ENCODE data around the gene STARD10. TPM values are rescaled to one million over a fixed set of nuclear protein-coding genes. Genes with fewer than 3 reads are reported as not detected.

Gene STARD10
- total RNA-seq, 2 experiments from 2014 or later = 10.4 to 12.9 TPM

- TF ChIP-seq CTCF (conservative IDR thresholded peaks at IDR 0.05; ENCODE audit: low read length) (no peak), EZH2phosphoT487 (IDR thresholded peaks at IDR 0.05; ENCODE audit: borderline replicate concordance, low read depth, low read length) (no peak)
- no peak for DNase-seq (ENCODE audit: low spot score)
- no peaks in the 10 kb centered on the region for H3K9me3 ChIP-seq (ENCODE audit: low read length)
- ChIA-PET CTCF (ENCODE audit: unreplicated experiment) (interaction anchor here (1.4 kb wide), 1 partner anchor 63 kb away, joined by 4 read pairs; no protein-coding TSS in a partner anchor), POLR2A (interaction anchor here (0.7 kb wide), 2 partner anchors 17 to 27 kb away, joined by 3 read pairs; no protein-coding TSS in a partner anchor)
- H3K4me3 ChIP-seq (ENCODE audit: low read depth, low read length, poor library complexity, severe bottlenecking) = no peak overlapping the region
- no peak overlapping the region for H3K4me2 ChIP-seq (ENCODE audit: low read length)
- no peaks in the 10 kb centered on the region for H4K20me1 ChIP-seq (ENCODE audit: insufficient read depth, low read length)
- H3K9me2 ChIP-seq (ENCODE audit: insufficient read depth, low read length) = no peaks in the 10 kb centered on the region
- peaks cover 30% of the 10 kb centered on the region for H3K79me2 ChIP-seq (ENCODE audit: insufficient read depth, low read depth, low read length)
- H2AFZ ChIP-seq (ENCODE audit: low read length) = no peak overlapping the region
- intact Hi-C loops (cut with micrococcal nuclease; ENCODE audit: unreplicated experiment) = no loop called here
- peaks cover 34% of the 10 kb centered on the region for H3K36me3 ChIP-seq (ENCODE audit: insufficient read depth, low read length)
- BruUV-seq (replicated peaks) = no TSS peak
- peaks cover 44% of the 10 kb centered on the region for H3K4me1 ChIP-seq (ENCODE audit: insufficient read depth, low read length, poor library complexity, severe bottlenecking)
- no peak overlapping the region for H3K27ac ChIP-seq (ENCODE audit: low read depth, low read length, poor library complexity, severe bottlenecking)
These were observed 69.8 kb downstream of the STARD10 start for GRCh38 chr11:72724021-72724551.

- Histone ChIP-seq H3K9me2 (ENCODE audit: insufficient read depth, low read length) (no peaks in the 10 kb centered on the region), H3K79me2 (ENCODE audit: insufficient read depth, low read depth, low read length) (peaks cover 32% of the 10 kb centered on the region), H3K27ac (ENCODE audit: low read depth, low read length, poor library complexity, severe bottlenecking) (no peak overlapping the region), H3K4me2 (ENCODE audit: low read length) (no peak overlapping the region), H3K36me3 (ENCODE audit: insufficient read depth, low read length) (peaks cover 36% of the 10 kb centered on the region; the same call in 1 of the 2 replicates), H2AFZ (ENCODE audit: low read length) (no peak overlapping the region), H4K20me1 (ENCODE audit: insufficient read depth, low read length) (no peaks in the 10 kb centered on the region), H3K4me1 (ENCODE audit: insufficient read depth, low read length, poor library complexity, severe bottlenecking) (peaks cover 47% of the 10 kb centered on the region), H3K9me3 (ENCODE audit: low read length) (no peaks in the 10 kb centered on the region), H3K4me3 (ENCODE audit: low read depth, low read length, poor library complexity, severe bottlenecking) (no peak overlapping the region)
- no peak for DNase-seq (ENCODE audit: low spot score)
- ChIA-PET CTCF (ENCODE audit: unreplicated experiment) (interaction anchor here (1.4 kb wide), 1 partner anchor 64 kb away, joined by 4 read pairs; no protein-coding TSS in a partner anchor), POLR2A (interaction anchor here (0.7 kb wide), 1 partner anchor 17 kb away, joined by 3 read pairs; no protein-coding TSS in a partner anchor)
- no TSS peak for BruUV-seq (replicated peaks)
- intact Hi-C loops (cut with micrococcal nuclease; ENCODE audit: unreplicated experiment) = no loop called here
- TF ChIP-seq EZH2phosphoT487 (IDR thresholded peaks at IDR 0.05; ENCODE audit: borderline replicate concordance, low read depth, low read length) (no peak), CTCF (conservative IDR thresholded peaks at IDR 0.05; ENCODE audit: low read length) (no peak)
These were observed 70.3 kb downstream of the STARD10 start for GRCh38 chr11:72723508-72723907.

All from OCI-LY7 (cell line).